Spinal cord (tissue), 10 donors: Measurements from ENCODE around the gene RAP1GAP2. TPM values are rescaled to one million over a fixed set of nuclear protein-coding genes. Genes with fewer than 3 reads are reported as not detected.

ENCODE experiments used
- DNase-seq, 6 donors: peaks; one replicate each; pipeline versions ENCODE4 v3.0.0 to v3.0.0-alpha.2; 2013 to 2015; ENCODE audit warnings: low spot score in 6 of 6, low read depth in 4 of 6
- H3K27ac ChIP-seq: one replicate; pipeline ENCODE4 v1.5.1; 2013; ENCODE audit warnings: low read depth, low read length, control low read depth
- H3K27me3 ChIP-seq: one replicate; pipeline ENCODE4 v1.6.1; 2013; ENCODE audit warnings: low read length; ENCODE audit not compliant: control insufficient read depth, insufficient read depth
- H3K36me3 ChIP-seq: one replicate; pipeline ENCODE4 v1.6.1; 2013; ENCODE audit warnings: low read length; ENCODE audit not compliant: control insufficient read depth, insufficient read depth
- H3K4me1 ChIP-seq: one replicate; pipeline ENCODE4 v1.6.1; 2013; ENCODE audit warnings: low read length; ENCODE audit not compliant: control insufficient read depth, insufficient read depth
- H3K4me3 ChIP-seq: one replicate; pipeline ENCODE4 v1.5.1; 2013; ENCODE audit warnings: low read depth, low read length, control low read depth
- H3K9me3 ChIP-seq: one replicate; pipeline ENCODE4 v1.6.1; 2013; ENCODE audit warnings: low read length; ENCODE audit not compliant: control insufficient read depth, insufficient read depth
- WGBS: methylation state at CpG from one replicate; pipeline ENCODE4 v1.1.5; 2013; ENCODE audit warnings: missing lambda C conversion rate; ENCODE audit not compliant: insufficient coverage; 5-methylcytosine and 5-hydroxymethylcytosine counted together
- polyA plus RNA-seq, 2 donors: library from polyadenylated mRNA; unstranded; fragments of 120-200 nt; gene quantifications; one replicate each; pipeline ENCODE4 v1.2.1, GENCODE V29; 2013; ENCODE audit not compliant: insufficient read length in 2 of 2
- total RNA-seq, 2 donors: library from RNA; depleted of rRNA in 1 of 2; stranded (reverse); fragments of 120-200 nt in 1 of 2; fragments of >200 nt in 1 of 2; gene quantifications; one replicate each; pipeline versions ENCODE4 v1.2.3 to v1.2.4, GENCODE V29; 2013 to 2014
- donor health status: healthy.

RAP1GAP2 gene
- total and polyA plus RNA-seq, 4 donors, result 7.4 to 22.0 (median 16.1) TPM

GRCh38 chr17:3032258-3033247, 236.3 kb downstream of the RAP1GAP2 start:
- no peaks in the 10 kb centered on the region for H3K27me3 ChIP-seq
- no peak for DNase-seq
- H3K4me3 ChIP-seq, result no peak overlapping the region
- H3K27ac ChIP-seq, result no peak overlapping the region
- H3K4me1 ChIP-seq, result no peaks in the 10 kb centered on the region
- no peaks in the 10 kb centered on the region for H3K9me3 ChIP-seq
- H3K36me3 ChIP-seq, result peaks cover 35% of the 10 kb centered on the region
- WGBS, result 89% methylated on average over 27 of the region's 27 CpGs

- peaks cover 32% of the 10 kb centered on the region for H3K36me3 ChIP-seq
- no peaks in the 10 kb centered on the region for H3K9me3 ChIP-seq
- 87% methylated on average over 14 of the region's 15 CpGs for whole genome bisulfite sequencing
- H3K27ac ChIP-seq, result no peak overlapping the region
- no peak overlapping the region for H3K4me3 ChIP-seq
- H3K4me1 ChIP-seq, result no peaks in the 10 kb centered on the region
- DNase-seq, result no peak
- no peaks in the 10 kb centered on the region for H3K27me3 ChIP-seq
Observed at GRCh38 chr17:3033248-3033640, 237.0 kb downstream of the RAP1GAP2 start.

GRCh38 chr17:3033741-3034577, 237.7 kb downstream of the RAP1GAP2 start:
- Histone ChIP-seq H3K9me3 (no peaks in the 10 kb centered on the region), H3K36me3 (peaks cover 32% of the 10 kb centered on the region), H3K4me1 (no peaks in the 10 kb centered on the region), H3K4me3 (no peak overlapping the region), H3K27ac (no peak overlapping the region), H3K27me3 (no peaks in the 10 kb centered on the region)
- 85% methylated on average over 21 of the region's 26 CpGs for WGBS
- DNase-seq, result no peak

GRCh38 chr17:3034578-3034920, 238.3 kb downstream of the RAP1GAP2 start:
- H3K36me3 ChIP-seq, result peaks cover 28% of the 10 kb centered on the region
- no peaks in the 10 kb centered on the region for H3K9me3 ChIP-seq
- WGBS, result 81% methylated on average over 7 of the region's 9 CpGs
- H3K27me3 ChIP-seq, result no peaks in the 10 kb centered on the region
- H3K4me3 ChIP-seq, result no peak overlapping the region
- no peak overlapping the region for H3K27ac ChIP-seq
- DNase-seq, result no peak
- no peaks in the 10 kb centered on the region for H3K4me1 ChIP-seq

- H3K27me3 ChIP-seq, result no peaks in the 10 kb centered on the region
Observed at GRCh38 chr17:3035256-3035967, 239.2 kb downstream of the RAP1GAP2 start.

GRCh38 chr17:3035968-3036280, 239.7 kb downstream of the RAP1GAP2 start:
- Histone ChIP-seq H3K4me3 (no peak overlapping the region), H3K27ac (no peak overlapping the region), H3K36me3 (peaks cover 24% of the 10 kb centered on the region), H3K27me3 (no peaks in the 10 kb centered on the region), H3K4me1 (no peaks in the 10 kb centered on the region), H3K9me3 (no peaks in the 10 kb centered on the region)
- 85% methylated on average over 5 of the region's 7 CpGs for WGBS
- DNase-seq, result no peak

More at GRCh38 chr17:3035256-3035967, 239.2 kb downstream of the RAP1GAP2 start:
- no peak overlapping the region for H3K4me3 ChIP-seq
- H3K4me1 ChIP-seq, result no peaks in the 10 kb centered on the region
- DNase-seq, result no peak
- H3K9me3 ChIP-seq, result no peaks in the 10 kb centered on the region
- WGBS, result 77% methylated on average over 11 of the region's 13 CpGs
- peaks cover 28% of the 10 kb centered on the region for H3K36me3 ChIP-seq
- no peak overlapping the region for H3K27ac ChIP-seq

GRCh38 chr17:3036800-3037199, 240.6 kb downstream of the RAP1GAP2 start:
- Histone ChIP-seq H3K36me3 (peaks cover 21% of the 10 kb centered on the region), H3K9me3 (no peaks in the 10 kb centered on the region), H3K27me3 (no peaks in the 10 kb centered on the region), H3K27ac (no peak overlapping the region), H3K4me3 (no peak overlapping the region), H3K4me1 (no peaks in the 10 kb centered on the region)
- DNase-seq, result no peak
- 78% methylated on average over 2 of the region's 6 CpGs for WGBS

GRCh38 chr17:3037259-3037658, 241.0 kb downstream of the RAP1GAP2 start:
- Histone ChIP-seq H3K27ac (no peak overlapping the region), H3K4me1 (no peaks in the 10 kb centered on the region), H3K9me3 (no peaks in the 10 kb centered on the region), H3K4me3 (no peak overlapping the region), H3K27me3 (no peaks in the 10 kb centered on the region), H3K36me3 (peaks cover 21% of the 10 kb centered on the region)
- DNase-seq, result no peak
- 80% methylated on average over 2 of the region's 9 CpGs for WGBS

GRCh38 chr17:3038941-3039340, 242.7 kb downstream of the RAP1GAP2 start:
- no peaks in the 10 kb centered on the region for H3K27me3 ChIP-seq
- H3K9me3 ChIP-seq, result peaks cover 4% of the 10 kb centered on the region
- peak in 1 of 6 donors; percentile 12 for DNase-seq
- no peak overlapping the region for H3K4me3 ChIP-seq
- no peaks in the 10 kb centered on the region for H3K4me1 ChIP-seq
- H3K27ac ChIP-seq, result no peak overlapping the region
- peaks cover 11% of the 10 kb centered on the region for H3K36me3 ChIP-seq
- WGBS, result 52% methylated on average over 4 of the region's 5 CpGs
